Measurements from ENCODE around the gene BBC3. TPM values are rescaled to one million over a fixed set of nuclear protein-coding genes. Genes with fewer than 3 reads are reported as not detected.

The BBC3 gene
- total and polyA plus RNA-seq, 2 experiments from 2014 or later = 9.9 to 14.7 TPM

GRCh38 chr19:47172666-47173455, 58.1 kb downstream of the BBC3 start:
- Histone ChIP-seq H3K36me3 (replicated peaks; ENCODE audit: insufficient read depth, low read depth) (no peaks in the 10 kb centered on the region), H3K27ac (no peak overlapping the region), H3K79me2 (peaks cover 2% of the 10 kb centered on the region), H3K9me3 (ENCODE audit: low read depth) (no peaks in the 10 kb centered on the region), H3K9me2 (replicated peaks; ENCODE audit: insufficient read depth) (no peaks in the 10 kb centered on the region), H4K20me1 (ENCODE audit: insufficient read depth, poor library complexity, severe bottlenecking) (no peaks in the 10 kb centered on the region), H2AFZ (no peak overlapping the region), H3K4me3 (no peak overlapping the region), H3K4me2 (no peak overlapping the region), H3K27me3 (no peaks in the 10 kb centered on the region), H3K4me1 (ENCODE audit: insufficient read depth) (no peaks in the 10 kb centered on the region)
- WGBS (ENCODE audit: low lambda C conversion rate, missing lambda C conversion rate) = 94% methylated on average over 19 of the region's 19 CpGs
- TF ChIP-seq EZH2 (IDR thresholded peaks at IDR 0.05; ENCODE audit: borderline replicate concordance) = no peak
- no peak for TF ChIP-seq EZH2phosphoT487 (IDR thresholded peaks at IDR 0.05; ENCODE audit: low read depth, severe bottlenecking, unreplicated experiment)
- no peak for TF ChIP-seq CTCF (IDR thresholded peaks at IDR 0.05; ENCODE audit: poor library complexity)
- DNase-seq (ENCODE audit: low spot score) = no peak

MicroRNAs within 50 kb of the gene (microRNA counts, 767-probe panel; counts per million panel counts)
- not detected for microRNA hsa-miR-3190-5p

Small RNA genes lying within 50 kb of the gene (microRNA-seq; reads per million reads assigned to microRNA genes)
- not detected for gene MIR3190
- gene MIR3191 = not detected

Small RNA genes lying within 50 kb of the gene (small RNA-seq; reads per million reads assigned to genes)
- not detected for gene MIR3190

Other genes starting within 250 kb of the BBC3 start
- 0.20 and 0.23 TPM in 2 replicates for gene NPAS1, start 211.4 kb downstream of the BBC3 start, total RNA-seq
- 4.5 and 5.5 TPM in 2 replicates for gene NPAS1, start 211.4 kb downstream of the BBC3 start, polyA plus RNA-seq
- 21.1 and 31.0 TPM in 2 replicates for gene TMEM160, start 182.6 kb downstream of the BBC3 start, total RNA-seq
- 71.7 and 91.7 TPM in 2 replicates for gene TMEM160, start 182.6 kb downstream of the BBC3 start, polyA plus RNA-seq
- 11.7 and 13.1 TPM in 2 replicates for gene ZC3H4, start 117.4 kb downstream of the BBC3 start, total RNA-seq
- gene ZC3H4, start 117.4 kb downstream of the BBC3 start, polyA plus RNA-seq = 4.3 TPM in 2 replicates
- gene SAE1, start 100.4 kb downstream of the BBC3 start, total RNA-seq = 90.3 and 112 TPM in 2 replicates
- gene SAE1, start 100.4 kb downstream of the BBC3 start, polyA plus RNA-seq = 97.2 and 98.8 TPM in 2 replicates
- 5.2 and 7.9 TPM in 2 replicates for gene CCDC9, start 25.3 kb upstream of the BBC3 start, total RNA-seq
- gene CCDC9, start 25.3 kb upstream of the BBC3 start, polyA plus RNA-seq = 13.0 and 19.6 TPM in 2 replicates
- 1.7 and 1.9 TPM in 2 replicates for gene INAFM1, start 43.7 kb upstream of the BBC3 start, total RNA-seq
- gene INAFM1, start 43.7 kb upstream of the BBC3 start, polyA plus RNA-seq = 11.9 and 13.8 TPM in 2 replicates
- 0.43 and 0.96 TPM in 2 replicates for gene C5AR1, start 78.7 kb upstream of the BBC3 start, total RNA-seq
- gene C5AR1, start 78.7 kb upstream of the BBC3 start, polyA plus RNA-seq = 0.99 and 3.2 TPM in 2 replicates
- 0.53 TPM in 1 of 2 replicates, not detected in the other for gene C5AR2, start 101.0 kb upstream of the BBC3 start, total RNA-seq
- 0.24 TPM in 1 of 2 replicates, not detected in the other for gene C5AR2, start 101.0 kb upstream of the BBC3 start, polyA plus RNA-seq
- gene DHX34, start 118.1 kb upstream of the BBC3 start, total RNA-seq = 9.3 and 10.7 TPM in 2 replicates
- 17.6 and 18.2 TPM in 2 replicates for gene DHX34, start 118.1 kb upstream of the BBC3 start, polyA plus RNA-seq
- gene MEIS3, start 188.3 kb upstream of the BBC3 start, total RNA-seq = 18.4 and 21.2 TPM in 2 replicates
- gene MEIS3, start 188.3 kb upstream of the BBC3 start, polyA plus RNA-seq = 40.6 and 47.0 TPM in 2 replicates
- 1.1 and 1.2 TPM in 2 replicates for gene SLC8A2, start 240.7 kb upstream of the BBC3 start, total RNA-seq
- gene SLC8A2, start 240.7 kb upstream of the BBC3 start, polyA plus RNA-seq = 0.24 and 0.40 TPM in 2 replicates

Data from hepatocyte (in vitro differentiated cells).